ENCODE measurements around the gene CRADD. TPM values are rescaled to one million over a fixed set of nuclear protein-coding genes. Genes with fewer than 3 reads are reported as not detected.
"Not testable (repeated sequence)": the region's sequence is repeated elsewhere in the genome, so short reads cannot be mapped to it uniquely, and the experiment has no call there.

Gene CRADD
- polyA plus RNA-seq (ENCODE audit: insufficient read length in 3 of 3) = 10 to 100 TPM; 12.2 to 12.4 (median 12.3) TPM
- long read RNA-seq, donor 1, partial matches to known transcripts = 6 of 10 reads
- long read RNA-seq, donor 1, other reads (novel, unspliced or antisense) = 0 of 10 reads
- long read RNA-seq, donor 2, transcript CRADD-201 (3 exons, 1,169 nt) = major isoform, 12 of 13 reads
- long read RNA-seq, donor 2, partial matches to known transcripts = 0 of 13 reads
- long read RNA-seq, donor 2, other reads (novel, unspliced or antisense) = 0 of 13 reads
- long read RNA-seq, donor 3, partial matches to known transcripts = 0 of 4 reads
- long read RNA-seq, donor 3, other reads (novel, unspliced or antisense) = 0 of 4 reads
- long read RNA-seq, donor 4, transcript CRADD-201 (3 exons, 1,169 nt) = major isoform, 11 of 12 reads
- long read RNA-seq, donor 4, partial matches to known transcripts = 0 of 12 reads
- long read RNA-seq, donor 4, other reads (novel, unspliced or antisense) = 0 of 12 reads
- long read RNA-seq, donor 5, transcript CRADD-201 (3 exons, 1,169 nt) = major isoform, 7 of 7 reads
- long read RNA-seq, donor 5, partial matches to known transcripts = 0 of 7 reads
- long read RNA-seq, donor 5, other reads (novel, unspliced or antisense) = 0 of 7 reads
- long read RNA-seq, donor 6, transcript CRADD-201 (3 exons, 1,169 nt) = major isoform, 7 of 7 reads
- long read RNA-seq, donor 6, partial matches to known transcripts = 0 of 7 reads
- long read RNA-seq, donor 6, other reads (novel, unspliced or antisense) = 0 of 7 reads
- long read RNA-seq, donor 7, transcript CRADD-201 (3 exons, 1,169 nt) = major isoform, 13 of 13 reads
- long read RNA-seq, donor 7, partial matches to known transcripts = 0 of 13 reads
- long read RNA-seq, donor 7, other reads (novel, unspliced or antisense) = 0 of 13 reads
- long read RNA-seq, donor 8, partial matches to known transcripts = 0 of 1 reads
- long read RNA-seq, donor 8, other reads (novel, unspliced or antisense) = 0 of 1 reads
- long read RNA-seq, donor 9, transcript CRADD-201 (3 exons, 1,169 nt) = major isoform, 12 of 13 reads
- long read RNA-seq, donor 9, partial matches to known transcripts = 0 of 13 reads
- long read RNA-seq, donor 9, other reads (novel, unspliced or antisense) = 0 of 13 reads
- long read RNA-seq, donor 10, transcript CRADD-201 (3 exons, 1,169 nt) = major isoform, 8 of 8 reads
- long read RNA-seq, donor 10, partial matches to known transcripts = 0 of 8 reads
- long read RNA-seq, donor 10, other reads (novel, unspliced or antisense) = 0 of 8 reads
- long read RNA-seq, donor 11, transcript CRADD-201 (3 exons, 1,169 nt) = major isoform, 5 of 5 reads
- long read RNA-seq, donor 11, partial matches to known transcripts = 0 of 5 reads
- long read RNA-seq, donor 11, other reads (novel, unspliced or antisense) = 0 of 5 reads
- long read RNA-seq, donor 12, transcript CRADD-201 (3 exons, 1,169 nt) = major isoform, 12 of 22 reads
- long read RNA-seq, donor 12, partial matches to known transcripts = 9 of 22 reads
- long read RNA-seq, donor 12, other reads (novel, unspliced or antisense) = 0 of 22 reads
- long read RNA-seq, donor 13, partial matches to known transcripts = 0 of 3 reads
- long read RNA-seq, donor 13, other reads (novel, unspliced or antisense) = 0 of 3 reads
- long read RNA-seq, donor 14 = 0 reads
- long read RNA-seq, donor 15, transcript CRADD-201 (3 exons, 1,169 nt) = major isoform, 10 of 16 reads
- long read RNA-seq, donor 15, partial matches to known transcripts = 6 of 16 reads
- long read RNA-seq, donor 15, other reads (novel, unspliced or antisense) = 0 of 16 reads
- long read RNA-seq, donor 16, transcript CRADD-201 (3 exons, 1,169 nt) = major isoform, 7 of 18 reads
- long read RNA-seq, donor 16, partial matches to known transcripts = 11 of 18 reads
- long read RNA-seq, donor 16, other reads (novel, unspliced or antisense) = 0 of 18 reads

DNA sequence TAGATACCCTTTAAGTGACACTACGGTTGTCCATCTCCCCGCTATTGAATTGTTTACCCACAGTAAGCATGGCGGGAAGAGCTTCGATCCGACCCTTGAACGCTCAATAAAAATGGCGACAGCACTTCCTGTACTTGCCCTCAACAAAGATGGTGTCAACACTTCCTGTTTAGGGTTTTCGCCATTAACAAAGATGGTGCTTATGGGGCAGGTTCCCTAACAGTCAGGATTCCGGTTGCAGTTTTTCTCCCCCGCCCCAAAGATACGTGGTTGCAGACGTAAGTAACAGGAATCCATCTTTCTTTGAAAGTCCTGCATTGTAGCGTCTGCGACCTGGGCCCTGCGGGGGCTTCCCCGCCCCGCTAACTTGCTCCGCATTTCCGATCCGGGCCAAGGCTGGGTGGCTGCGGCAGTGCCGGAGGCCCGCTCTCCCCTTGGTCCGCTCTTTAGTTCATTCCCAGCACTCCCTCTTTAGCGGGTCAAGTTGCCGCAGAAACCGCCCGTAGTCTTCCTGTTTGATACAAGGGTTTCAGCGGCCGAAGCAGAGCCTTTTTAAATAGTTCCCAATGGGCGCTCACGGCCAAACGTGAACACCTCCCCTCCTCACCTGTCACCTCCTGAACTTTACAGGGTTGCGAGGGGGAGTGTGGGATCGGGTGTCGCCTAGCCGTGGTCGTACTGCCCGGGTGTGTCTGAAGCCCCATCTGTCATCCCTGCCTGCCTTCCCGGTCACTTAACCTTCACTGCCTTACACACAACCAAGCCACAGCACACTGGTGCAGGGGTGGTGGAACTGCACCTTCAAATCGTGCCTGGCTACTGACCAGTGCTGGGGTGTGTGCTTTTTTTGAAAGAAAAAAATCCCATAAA, at the start of gene CRADD:
TSS of gene CRADD (plus strand) at position 181 of the 870 bp plus-strand sequence.
- peak; percentile 99 for DNase-seq

DNA sequence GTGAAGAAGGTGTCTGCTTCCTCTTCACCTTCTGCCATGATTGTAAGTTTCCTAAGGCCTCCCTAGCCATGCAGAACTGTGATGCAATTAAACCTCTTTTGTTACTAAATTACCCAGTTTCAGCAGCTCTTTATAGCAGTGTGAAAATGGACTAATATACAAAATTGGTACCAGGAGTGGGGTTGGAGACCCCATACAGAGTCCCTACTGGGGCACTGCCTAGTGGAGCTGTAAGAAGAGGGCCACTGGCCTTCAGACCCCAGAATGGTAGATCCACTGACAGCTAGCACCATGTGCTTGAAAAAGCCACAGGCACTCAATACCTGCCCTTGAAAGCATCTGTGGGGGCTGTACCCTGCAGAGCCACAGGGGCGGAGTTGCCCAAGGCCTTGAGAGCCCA, 44.8 kb upstream of the CRADD start:
- no peak for DNase-seq

DNA sequence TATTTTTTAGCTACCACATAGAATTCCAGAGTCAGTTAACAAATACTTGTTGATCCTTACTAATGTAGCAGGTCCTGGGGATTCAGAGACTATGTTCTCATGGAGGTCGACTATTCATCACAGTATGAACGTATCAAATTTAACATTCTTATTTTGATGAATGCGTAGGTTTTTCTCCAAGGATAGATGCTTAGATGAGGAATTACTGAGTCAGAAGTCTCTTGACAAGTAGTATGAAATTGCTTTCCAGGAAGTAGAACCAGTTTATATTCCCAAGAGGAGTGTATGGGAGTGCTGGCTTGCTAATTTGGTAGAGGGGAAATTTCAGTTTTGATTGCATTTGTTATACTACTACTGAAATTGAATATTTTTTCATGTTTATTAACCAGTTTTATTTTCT, 42.8 kb upstream of the CRADD start:
- no peak for DNase-seq

DNA sequence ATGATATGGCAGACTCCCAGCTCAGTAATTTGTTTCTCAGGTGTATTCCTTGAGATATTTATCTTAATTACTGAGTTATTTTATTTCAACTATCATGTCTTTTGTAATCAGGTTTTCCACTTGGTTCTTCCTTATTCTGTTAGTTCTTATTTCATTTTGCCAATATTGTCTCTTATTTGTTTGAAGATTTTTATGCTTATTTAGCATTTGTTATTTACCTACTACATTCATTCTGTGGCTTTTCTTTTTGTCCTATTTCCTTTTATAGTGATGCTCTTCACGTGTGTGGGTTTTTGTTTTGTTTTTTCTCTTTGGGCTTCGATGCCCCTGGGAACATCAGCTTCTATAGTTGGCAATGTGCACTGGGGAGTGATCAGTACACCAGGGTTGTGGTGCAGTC, 40.5 kb upstream of the CRADD start:
- no peak for DNase-seq

DNA sequence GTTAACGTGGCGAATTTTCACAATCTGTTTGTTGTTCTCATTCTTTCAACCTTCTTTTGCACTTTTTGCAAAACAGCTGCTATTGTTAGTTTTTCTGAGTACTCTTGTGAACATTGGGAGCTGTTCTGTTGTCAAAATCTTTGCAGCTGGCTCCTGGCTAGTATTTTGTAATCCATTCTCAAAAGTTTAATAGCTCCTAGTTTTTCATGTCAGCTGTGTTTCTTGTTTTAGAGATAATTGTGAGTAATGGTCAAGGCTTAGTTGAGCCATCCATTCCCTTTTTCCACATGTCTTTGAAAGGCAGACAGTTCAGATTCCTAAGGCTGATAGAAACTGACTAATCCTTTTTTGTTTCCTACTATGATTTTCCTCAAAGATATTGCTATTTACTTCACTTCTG, 39.1 kb upstream of the CRADD start:
- DNase-seq = no peak

DNA sequence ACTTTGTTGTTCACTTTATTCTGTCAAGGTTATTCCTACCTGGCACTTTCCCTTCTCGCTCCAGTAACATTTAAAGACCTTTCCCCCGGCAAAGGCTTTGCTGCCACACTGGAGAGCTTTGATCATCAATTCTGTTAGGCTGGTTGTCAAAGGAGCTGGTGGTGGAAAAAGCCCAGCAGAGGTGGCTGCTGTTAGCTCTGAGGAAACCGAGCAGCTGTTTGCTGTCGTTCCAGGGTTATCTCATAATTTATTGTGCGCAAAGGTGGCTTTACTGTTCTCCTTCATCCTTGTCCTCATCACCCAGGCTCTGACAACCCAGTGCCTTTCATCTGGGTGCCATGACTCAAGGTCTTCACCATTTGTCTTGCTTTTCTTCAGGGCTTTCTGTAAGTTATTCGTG, 38.2 kb upstream of the CRADD start:
- DNase-seq = peak; percentile 20

DNA sequence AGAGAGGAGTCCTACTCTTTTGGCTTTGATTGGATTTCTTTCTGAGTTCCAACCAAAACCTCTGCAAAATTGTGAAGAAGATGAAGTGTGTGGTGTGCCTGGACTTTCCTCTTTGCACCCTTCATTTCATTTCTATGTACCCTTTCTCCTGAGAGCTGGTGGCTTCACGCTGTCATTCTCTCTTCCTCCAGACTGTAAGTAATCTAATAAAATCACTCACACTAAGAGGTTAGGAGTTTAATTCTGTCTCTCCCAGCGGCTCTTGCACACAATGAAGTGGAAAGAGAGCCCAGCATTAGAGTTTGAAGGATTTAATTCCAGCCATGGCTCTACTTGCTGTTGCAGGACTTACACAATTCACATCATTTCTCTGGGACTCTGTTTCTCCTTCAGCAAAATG, 37.8 kb upstream of the CRADD start:
- no peak for DNase-seq

DNA sequence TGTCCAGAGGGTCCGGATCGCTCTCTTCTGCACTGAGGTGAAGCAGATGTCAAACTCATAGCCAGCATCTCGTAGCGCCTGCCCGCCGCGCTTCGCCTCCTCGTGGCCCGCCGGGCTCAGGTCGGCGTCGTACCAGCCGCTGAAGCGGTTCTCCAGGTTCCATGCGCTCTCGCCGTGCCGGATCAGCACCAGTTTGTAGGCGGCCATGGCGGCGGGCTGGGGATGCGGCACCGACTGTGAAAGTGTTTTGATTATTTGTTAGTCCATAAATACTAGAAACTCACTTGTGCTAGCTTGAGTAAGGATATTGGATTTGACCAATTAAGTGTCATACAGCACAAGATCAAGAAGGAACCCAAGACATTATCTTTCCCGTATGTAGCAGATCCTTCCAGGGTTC, 35.8 kb upstream of the CRADD start:
- not testable (repeated sequence) for DNase-seq

DNA sequence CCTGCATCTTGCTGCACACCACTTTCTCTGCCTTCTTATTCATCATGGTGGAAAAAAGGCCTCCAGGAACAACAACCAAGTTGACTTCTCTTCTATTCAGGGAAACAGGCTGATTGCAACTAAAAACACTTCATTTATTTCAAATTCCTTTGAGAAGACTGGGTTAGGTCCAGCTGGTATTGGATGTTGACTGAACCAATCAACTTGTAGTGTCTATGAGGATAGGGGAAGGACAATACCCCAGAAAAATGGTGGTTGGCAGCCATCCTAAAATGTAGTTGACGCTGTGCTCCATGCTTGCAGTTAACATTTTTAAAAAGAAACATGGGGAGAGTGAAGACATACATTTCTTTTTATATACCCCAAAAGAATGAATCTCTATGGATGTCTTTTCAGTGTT, 34.4 kb upstream of the CRADD start:
- no peak for DNase-seq

DNA sequence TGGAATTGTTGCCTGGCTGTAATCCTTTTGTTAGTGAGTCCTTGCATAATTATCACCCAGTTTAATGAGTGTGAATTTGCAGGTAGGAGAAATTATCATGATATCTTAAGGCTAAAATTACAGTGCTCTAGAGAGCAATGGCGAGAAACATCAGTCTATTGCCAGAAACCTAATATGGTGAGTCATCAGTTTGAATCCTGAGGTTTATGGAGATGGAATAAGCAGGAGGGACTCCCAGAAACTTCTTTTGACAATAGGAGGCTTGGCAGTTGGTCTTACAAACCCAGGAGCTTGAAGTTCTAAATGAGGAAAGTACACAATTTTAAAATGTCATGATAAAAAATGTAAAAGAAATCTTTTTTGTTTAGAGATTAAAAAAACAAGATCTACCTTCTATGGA, 31.5 kb upstream of the CRADD start:
- no peak for DNase-seq

DNA sequence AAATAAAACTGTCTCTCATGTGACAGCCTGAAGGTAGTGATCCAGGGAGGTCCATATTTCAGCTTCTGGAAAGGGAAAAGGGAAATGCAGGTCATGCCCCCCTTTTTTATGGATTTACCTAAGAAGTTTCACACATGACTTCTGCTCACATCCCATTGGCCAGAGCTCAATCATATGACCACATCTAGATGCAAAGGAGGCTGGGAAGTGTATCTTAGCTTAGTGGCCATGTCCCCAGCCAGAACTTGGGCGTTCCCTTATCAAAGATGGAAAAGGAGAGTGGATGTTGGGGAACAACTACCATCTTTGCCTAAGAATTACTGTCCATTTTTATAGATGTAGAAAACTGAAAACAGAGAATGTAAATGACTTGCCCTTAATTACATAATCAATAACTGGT, 26.5 kb upstream of the CRADD start:
- DNase-seq = no peak

DNA sequence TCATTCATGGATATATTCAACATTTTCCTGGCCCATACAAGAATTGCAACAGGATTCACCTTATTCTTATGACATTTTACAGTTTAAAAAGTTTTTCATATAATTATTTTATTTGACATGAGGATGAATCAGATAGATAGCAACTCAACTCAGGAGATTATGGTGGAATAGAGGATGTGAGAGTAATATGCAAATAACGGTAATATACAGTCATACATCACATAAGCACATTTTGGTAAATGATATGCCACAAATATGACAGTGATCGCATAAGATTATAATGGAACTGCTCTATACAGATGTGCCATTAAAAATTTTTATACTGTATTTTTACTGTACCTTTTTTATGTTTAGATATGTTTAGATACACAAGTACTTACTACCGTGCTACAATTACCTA, 24.1 kb upstream of the CRADD start:
- DNase-seq = no peak

DNA sequence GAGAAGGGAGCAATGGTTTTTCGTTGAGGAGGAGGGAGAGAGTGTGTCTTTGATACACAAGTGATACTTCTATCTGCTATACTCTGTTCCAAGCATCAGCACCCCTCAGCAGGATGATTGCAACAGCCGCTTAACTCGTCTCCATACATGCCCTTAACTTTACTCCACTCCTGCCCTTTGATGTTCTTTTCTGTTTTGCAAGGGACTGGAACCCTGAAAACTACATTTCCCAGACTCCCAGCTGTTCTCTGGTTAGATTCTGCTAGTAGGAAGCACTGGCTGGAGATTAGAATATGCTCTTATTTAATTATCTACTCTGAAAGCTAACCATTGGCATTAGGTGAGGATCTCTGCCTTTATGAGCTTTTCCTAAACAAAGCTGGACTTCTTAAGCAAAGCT, 23.5 kb upstream of the CRADD start:
- no peak for DNase-seq

DNA sequence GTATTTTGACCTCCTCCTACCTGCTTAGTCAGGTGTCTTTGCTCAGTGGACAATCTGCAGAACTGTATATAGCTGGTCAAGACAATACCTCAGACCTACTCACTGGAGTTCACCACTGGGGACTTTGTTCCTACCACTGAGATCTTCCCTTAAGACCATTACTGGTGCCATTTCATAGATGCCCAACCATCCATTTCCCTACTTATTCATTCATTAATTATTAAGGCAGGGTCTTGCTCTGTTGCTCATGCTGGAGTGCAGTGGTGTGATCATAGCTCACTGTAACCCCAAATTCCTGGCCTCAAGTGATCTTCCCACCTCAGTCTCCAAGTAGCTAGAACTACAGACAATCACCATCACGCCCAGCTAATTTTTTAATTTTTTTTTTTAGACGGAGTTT, 22.8 kb upstream of the CRADD start:
- DNase-seq = no peak

DNA sequence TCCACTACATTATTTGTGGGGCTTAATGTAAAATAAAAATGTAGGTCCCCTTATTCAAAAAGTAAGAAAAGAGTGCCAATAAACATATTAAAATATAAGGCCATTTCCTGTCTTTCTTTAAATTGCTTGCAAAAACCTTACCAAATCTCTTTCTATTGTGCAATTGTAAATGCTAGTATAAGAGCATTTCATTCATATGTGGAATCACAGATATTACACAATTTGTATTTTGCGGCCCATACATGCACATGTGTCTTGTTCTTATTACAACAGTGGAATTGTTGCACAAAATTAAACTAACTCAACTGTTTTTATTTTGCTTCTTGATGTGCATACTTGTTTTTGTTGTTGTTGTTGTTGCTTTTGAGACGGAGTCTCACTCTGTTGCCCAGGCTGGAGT, 20.1 kb upstream of the CRADD start:
- no peak for DNase-seq

DNA sequence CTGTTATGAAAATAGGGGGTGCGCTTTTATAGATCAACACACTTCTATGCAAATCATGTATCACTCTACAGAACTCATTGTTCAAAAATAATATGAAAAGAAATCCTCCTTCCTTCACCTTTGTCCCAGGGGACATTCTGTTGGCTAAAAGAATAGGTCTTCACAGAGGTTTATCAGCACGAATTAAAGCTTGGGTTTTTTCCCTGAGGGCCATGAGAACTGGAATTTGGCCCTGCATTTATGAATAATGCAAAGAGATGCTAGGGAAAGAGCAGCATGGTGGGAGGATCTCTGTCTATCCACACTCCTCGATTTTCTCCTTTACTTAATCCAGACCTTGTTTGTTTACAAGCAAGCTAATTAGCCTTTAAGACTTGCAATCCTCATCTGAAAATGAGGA, 16.2 kb upstream of the CRADD start:
- no peak for DNase-seq

DNA sequence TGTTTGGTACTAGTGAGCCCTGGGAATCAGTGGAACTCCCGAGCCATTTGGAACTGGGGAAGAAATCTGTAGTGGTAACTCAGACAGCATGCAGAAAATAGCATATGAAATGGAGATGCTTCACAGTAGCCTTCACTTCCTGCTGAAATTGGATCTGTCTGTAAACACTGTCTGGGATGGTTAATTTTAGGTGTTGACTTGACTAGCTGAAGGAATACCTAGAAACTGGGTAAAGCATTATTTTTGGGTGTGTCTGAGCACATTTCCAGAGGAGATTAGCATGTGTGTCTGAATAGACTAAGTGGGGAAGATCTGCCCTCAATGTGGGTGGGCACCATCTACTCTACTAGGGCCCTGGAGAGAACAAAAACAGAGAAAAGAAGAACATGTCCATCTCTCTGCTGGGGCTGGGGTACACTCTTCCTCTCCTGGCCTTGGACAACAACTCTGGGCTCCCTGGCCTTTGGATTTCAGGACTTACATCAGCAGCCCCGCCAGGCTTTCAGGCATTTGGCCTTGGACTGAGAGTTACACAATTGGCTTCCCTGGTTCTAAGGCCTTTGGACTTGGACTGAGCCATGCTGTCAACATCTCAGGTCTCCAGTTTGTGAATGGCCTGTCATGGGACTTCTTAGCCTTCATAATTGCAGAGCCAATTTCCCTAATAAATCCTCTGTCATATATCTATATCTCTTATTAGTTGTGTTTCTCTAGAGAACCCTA, 14.0 kb upstream of the CRADD start:
- no peak for DNase-seq

DNA sequence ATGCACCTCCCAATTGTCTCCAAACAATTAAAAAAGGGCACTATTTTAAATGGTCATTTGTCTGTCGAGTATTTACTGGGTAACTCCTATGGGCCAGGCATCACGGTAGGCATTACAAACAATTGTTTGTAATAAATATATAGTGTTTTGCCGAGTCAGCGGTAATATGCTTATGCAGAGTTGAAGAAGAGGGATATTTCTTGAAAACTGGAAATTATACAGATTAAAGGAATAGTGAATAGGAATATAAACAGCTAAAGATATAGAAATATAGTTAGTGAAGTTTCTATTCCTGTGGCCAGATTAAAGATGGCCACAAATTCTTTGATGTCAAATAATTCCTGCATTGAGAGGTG, 13.5 kb upstream of the CRADD start:
- DNase-seq = no peak

DNA sequence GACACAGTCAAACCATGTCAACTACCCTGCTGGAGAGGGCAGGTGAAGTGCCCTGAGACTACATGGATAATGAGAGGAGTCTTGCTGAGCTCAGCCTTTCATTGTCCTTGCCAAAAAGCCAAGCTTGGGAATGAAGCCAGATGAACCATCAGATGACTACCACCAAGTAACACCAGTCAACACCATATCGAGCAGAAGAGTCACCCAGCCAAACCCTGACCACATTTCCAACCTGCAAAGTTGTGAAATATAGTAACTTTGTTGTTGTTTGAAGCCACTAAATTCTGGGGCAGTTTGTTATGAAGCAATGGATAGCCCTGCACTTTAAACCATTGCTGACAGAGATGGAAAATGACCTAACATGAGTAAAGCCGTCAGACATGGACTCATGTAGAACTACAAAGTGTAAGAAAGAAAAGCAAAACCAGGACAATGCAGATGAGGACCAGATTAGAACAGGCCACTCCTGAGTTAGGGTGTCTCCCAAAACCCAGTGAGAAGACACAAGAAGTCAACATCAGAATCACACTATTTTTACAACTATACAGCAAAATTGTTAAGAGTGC, 12.5 kb upstream of the CRADD start:
- no peak for DNase-seq
